ENCODE measurements around the gene CAMK2D. TPM values are rescaled to one million over a fixed set of nuclear protein-coding genes. Genes with fewer than 3 reads are reported as not detected.

CAMK2D gene
- total and polyA plus RNA-seq, 2 donors (not counting 1 experiment from before 2014, with no cell fraction given) = 120 to 262 TPM

- Histone ChIP-seq H3K27me3 (ENCODE audit: control insufficient read depth, insufficient read depth, low read length) (no peaks in the 10 kb centered on the region), H3K4me3 (replicated peaks in 1 of 4; ENCODE audit: control extremely low read depth in 1 of 4, insufficient read depth in 1 of 4, low read depth in 3 of 4, low read length in 4 of 4) (no peak overlapping the region), H3K36me3 (ENCODE audit: control insufficient read depth, insufficient read depth, low read length) (peaks cover 2% of the 10 kb centered on the region), H3K4me2 (ENCODE audit: extremely low read depth, insufficient read depth, low read length) (no peak overlapping the region), H3K4me1 (ENCODE audit: control insufficient read depth, extremely low read depth, insufficient read depth, low read length) (peaks cover 5% of the 10 kb centered on the region), H3K27ac (ENCODE audit: insufficient read depth, low read length) (no peak overlapping the region), H3K9me3 (ENCODE audit: control insufficient read depth, insufficient read depth, low read depth, low read length) (no peaks in the 10 kb centered on the region), H3K79me2 (ENCODE audit: control insufficient read depth, insufficient read depth, low read length) (peaks cover 12% of the 10 kb centered on the region), H3K9ac (ENCODE audit: insufficient read depth, low read length) (no peak overlapping the region), H4K20me1 (ENCODE audit: control insufficient read depth, extremely low read depth, insufficient read depth, low read length) (no peaks in the 10 kb centered on the region), H2AFZ (ENCODE audit: low read length) (no peak overlapping the region)
- TF ChIP-seq, protein P1, sequence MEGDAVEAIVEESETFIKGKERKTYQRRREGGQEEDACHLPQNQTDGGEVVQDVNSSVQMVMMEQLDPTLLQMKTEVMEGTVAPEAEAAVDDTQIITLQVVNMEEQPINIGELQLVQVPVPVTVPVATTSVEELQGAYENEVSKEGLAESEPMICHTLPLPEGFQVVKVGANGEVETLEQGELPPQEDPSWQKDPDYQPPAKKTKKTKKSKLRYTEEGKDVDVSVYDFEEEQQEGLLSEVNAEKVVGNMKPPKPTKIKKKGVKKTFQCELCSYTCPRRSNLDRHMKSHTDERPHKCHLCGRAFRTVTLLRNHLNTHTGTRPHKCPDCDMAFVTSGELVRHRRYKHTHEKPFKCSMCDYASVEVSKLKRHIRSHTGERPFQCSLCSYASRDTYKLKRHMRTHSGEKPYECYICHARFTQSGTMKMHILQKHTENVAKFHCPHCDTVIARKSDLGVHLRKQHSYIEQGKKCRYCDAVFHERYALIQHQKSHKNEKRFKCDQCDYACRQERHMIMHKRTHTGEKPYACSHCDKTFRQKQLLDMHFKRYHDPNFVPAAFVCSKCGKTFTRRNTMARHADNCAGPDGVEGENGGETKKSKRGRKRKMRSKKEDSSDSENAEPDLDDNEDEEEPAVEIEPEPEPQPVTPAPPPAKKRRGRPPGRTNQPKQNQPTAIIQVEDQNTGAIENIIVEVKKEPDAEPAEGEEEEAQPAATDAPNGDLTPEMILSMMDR (conservative IDR thresholded peaks at IDR 0.05 in 1 of 2, IDR thresholded peaks at IDR 0.05 in 1 of 2; ENCODE audit: low read depth in 1 of 2, low read length in 2 of 2) = no peak
- DNase-seq (ENCODE audit: low read depth in 2 of 2) = no peak
Observed at GRCh38 chr4:113561758-113562157, 199.8 kb downstream of the CAMK2D start.

DNA sequence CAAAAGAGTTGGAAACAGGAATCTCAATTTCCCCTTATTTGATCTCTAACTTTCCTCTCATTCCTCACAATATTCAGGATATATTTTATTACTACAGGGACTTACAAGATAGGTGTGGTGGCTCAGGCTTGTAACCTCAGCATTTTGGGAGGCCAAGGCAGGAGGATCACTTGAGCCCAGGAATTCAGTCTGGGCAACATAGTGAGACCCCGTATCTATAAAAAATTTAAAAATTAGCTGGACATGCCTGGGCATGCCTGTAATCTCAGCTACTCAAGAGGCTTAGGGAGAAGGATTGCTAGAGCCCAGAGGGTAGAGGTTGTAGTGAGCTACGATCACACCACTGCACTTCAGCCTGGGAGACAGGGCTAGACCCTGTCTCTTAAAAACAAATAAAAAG is 200.4 kb downstream of the CAMK2D start:
- Histone ChIP-seq H3K4me3 (replicated peaks in 1 of 4; ENCODE audit: control extremely low read depth in 1 of 4, insufficient read depth in 1 of 4, low read depth in 3 of 4, low read length in 4 of 4) (no peak overlapping the region), H3K4me1 (ENCODE audit: control insufficient read depth, extremely low read depth, insufficient read depth, low read length) (peaks cover 3% of the 10 kb centered on the region), H3K27ac (ENCODE audit: insufficient read depth, low read length) (no peak overlapping the region), H3K79me2 (ENCODE audit: control insufficient read depth, insufficient read depth, low read length) (peaks cover 11% of the 10 kb centered on the region), H3K36me3 (ENCODE audit: control insufficient read depth, insufficient read depth, low read length) (peaks cover 2% of the 10 kb centered on the region), H4K20me1 (ENCODE audit: control insufficient read depth, extremely low read depth, insufficient read depth, low read length) (no peaks in the 10 kb centered on the region), H3K27me3 (ENCODE audit: control insufficient read depth, insufficient read depth, low read length) (no peaks in the 10 kb centered on the region), H3K4me2 (ENCODE audit: extremely low read depth, insufficient read depth, low read length) (no peak overlapping the region), H2AFZ (ENCODE audit: low read length) (no peak overlapping the region), H3K9ac (ENCODE audit: insufficient read depth, low read length) (no peak overlapping the region), H3K9me3 (ENCODE audit: control insufficient read depth, insufficient read depth, low read depth, low read length) (no peaks in the 10 kb centered on the region)
- peak in 1 of 2 donors; percentile 23 for DNase-seq (ENCODE audit: low read depth in 2 of 2)
- TF ChIP-seq, protein P1 (conservative IDR thresholded peaks at IDR 0.05 in 1 of 2, IDR thresholded peaks at IDR 0.05 in 1 of 2; ENCODE audit: low read depth in 1 of 2, low read length in 2 of 2) = no peak
- no peak for TF ChIP-seq EZH2 (IDR thresholded peaks at IDR 0.05; ENCODE audit: low read length, missing control alignments)

DNA sequence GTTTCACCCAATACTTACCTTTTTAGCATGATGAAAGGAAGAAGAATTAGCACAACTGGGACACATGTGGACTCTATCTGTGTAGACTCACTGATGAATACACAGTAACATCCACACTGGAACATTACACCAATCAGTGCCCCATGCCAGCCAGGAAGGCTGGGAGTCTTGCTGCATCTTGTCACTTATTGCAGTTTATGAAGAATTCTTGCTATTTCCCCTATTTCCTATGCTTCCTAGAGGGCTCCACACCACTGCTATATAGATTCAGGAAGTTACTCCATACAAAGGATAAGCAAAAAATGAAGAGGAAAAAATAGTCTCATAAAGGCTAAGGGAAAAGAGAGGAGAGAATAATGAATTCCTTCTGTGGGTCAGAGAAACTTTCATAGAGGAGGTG is 201.0 kb downstream of the CAMK2D start:
- DNase-seq (ENCODE audit: low read depth in 2 of 2) = peak in 1 of 2 donors; percentile 38
- TF ChIP-seq EZH2 (IDR thresholded peaks at IDR 0.05; ENCODE audit: low read length, missing control alignments) = no peak
- TF ChIP-seq, protein P1 (conservative IDR thresholded peaks at IDR 0.05 in 1 of 2, IDR thresholded peaks at IDR 0.05 in 1 of 2; ENCODE audit: low read depth in 1 of 2, low read length in 2 of 2) = no peak
- no peak overlapping the region for H3K9ac ChIP-seq (ENCODE audit: insufficient read depth, low read length)
- no peak overlapping the region for H2AFZ ChIP-seq (ENCODE audit: low read length)
- no peak overlapping the region for H3K4me3 ChIP-seq (replicated peaks in 1 of 4; ENCODE audit: control extremely low read depth in 1 of 4, insufficient read depth in 1 of 4, low read depth in 3 of 4, low read length in 4 of 4)
- no peaks in the 10 kb centered on the region for H4K20me1 ChIP-seq (ENCODE audit: control insufficient read depth, extremely low read depth, insufficient read depth, low read length)
- no peak overlapping the region for H3K27ac ChIP-seq (ENCODE audit: insufficient read depth, low read length)
- H3K9me3 ChIP-seq (ENCODE audit: control insufficient read depth, insufficient read depth, low read depth, low read length) = no peaks in the 10 kb centered on the region
- H3K79me2 ChIP-seq (ENCODE audit: control insufficient read depth, insufficient read depth, low read length) = peaks cover 12% of the 10 kb centered on the region
- peaks cover 2% of the 10 kb centered on the region for H3K36me3 ChIP-seq (ENCODE audit: control insufficient read depth, insufficient read depth, low read length)
- no peak overlapping the region for H3K4me2 ChIP-seq (ENCODE audit: extremely low read depth, insufficient read depth, low read length)
- H3K4me1 ChIP-seq (ENCODE audit: control insufficient read depth, extremely low read depth, insufficient read depth, low read length) = peaks cover 1% of the 10 kb centered on the region
- no peaks in the 10 kb centered on the region for H3K27me3 ChIP-seq (ENCODE audit: control insufficient read depth, insufficient read depth, low read length)

All from fibroblast of lung (primary cell).